GM18519 (cell line): ENCODE data around the gene STYXL1.
A peak's percentile ranks its signal among the peaks of the same experiment; 100 is the strongest.
"Not testable (repeated sequence)": the region's sequence is repeated elsewhere in the genome, so short reads cannot be mapped to it uniquely, and the experiment has no call there.

ENCODE experiments used
- ATAC-seq: cut with Tn5 transposase; IDR thresholded peaks from one replicate; pipeline ENCODE4 v1.9.1; 2021; ENCODE audit warnings: mild to moderate bottlenecking, moderate library complexity; ENCODE audit not compliant: unreplicated experiment, low FRiP score

The STYXL1 gene, protein sequence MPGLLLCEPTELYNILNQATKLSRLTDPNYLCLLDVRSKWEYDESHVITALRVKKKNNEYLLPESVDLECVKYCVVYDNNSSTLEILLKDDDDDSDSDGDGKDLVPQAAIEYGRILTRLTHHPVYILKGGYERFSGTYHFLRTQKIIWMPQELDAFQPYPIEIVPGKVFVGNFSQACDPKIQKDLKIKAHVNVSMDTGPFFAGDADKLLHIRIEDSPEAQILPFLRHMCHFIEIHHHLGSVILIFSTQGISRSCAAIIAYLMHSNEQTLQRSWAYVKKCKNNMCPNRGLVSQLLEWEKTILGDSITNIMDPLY

DNA sequence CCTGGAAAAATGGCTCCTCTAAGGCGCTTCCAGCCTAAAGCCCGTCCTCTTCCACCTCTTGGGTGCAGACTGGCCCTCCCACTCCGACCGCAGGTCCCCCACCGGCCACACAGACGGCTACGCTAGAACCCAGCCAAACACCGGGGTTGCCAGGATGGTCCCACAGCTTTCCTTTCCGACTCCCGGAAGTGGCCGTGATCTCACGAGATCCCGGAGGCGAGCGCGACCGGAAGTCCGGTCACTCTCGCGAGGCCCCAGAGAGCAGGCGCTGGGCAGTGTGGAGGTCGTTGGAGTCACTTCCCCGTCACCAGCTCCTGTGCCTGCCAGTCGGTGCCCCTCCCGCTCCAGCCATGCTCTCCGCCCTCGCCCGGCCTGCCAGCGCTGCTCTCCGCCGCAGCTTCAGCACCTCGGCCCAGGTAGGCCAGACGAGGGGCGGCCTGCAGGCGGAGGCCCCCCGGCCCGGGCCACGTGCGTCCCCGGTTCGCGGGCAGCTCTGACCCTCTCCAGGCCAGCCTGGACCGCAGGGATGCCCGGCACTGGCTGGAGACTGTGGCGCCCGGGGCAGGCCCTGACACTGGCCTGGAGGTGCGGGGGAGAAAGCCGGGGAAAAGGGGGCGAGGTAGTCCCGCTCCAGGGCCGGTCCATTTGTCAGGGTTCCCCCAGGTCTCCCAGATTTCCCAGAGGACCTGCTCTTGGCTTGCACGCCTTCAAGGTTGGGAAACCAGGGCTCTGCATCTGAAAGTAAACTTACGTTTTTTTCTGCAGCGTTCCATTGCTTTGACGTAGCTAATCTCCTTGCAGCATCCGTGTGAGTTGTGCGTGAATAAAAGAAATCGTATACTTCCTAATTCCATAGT, at the start of gene STYXL1, which contains the start of gene MDH2:
Gene STYXL1, minus strand, starts transcription at position 190 of the 857 bp plus-strand sequence. CDS start 17,477 bp downstream, outside the sequence.
Gene MDH2, plus strand, starts transcription at position 296 of the 857 bp plus-strand sequence. Its CDS starts 55 bp downstream, at position 351.
- ATAC-seq, result peak; percentile 88

DNA sequence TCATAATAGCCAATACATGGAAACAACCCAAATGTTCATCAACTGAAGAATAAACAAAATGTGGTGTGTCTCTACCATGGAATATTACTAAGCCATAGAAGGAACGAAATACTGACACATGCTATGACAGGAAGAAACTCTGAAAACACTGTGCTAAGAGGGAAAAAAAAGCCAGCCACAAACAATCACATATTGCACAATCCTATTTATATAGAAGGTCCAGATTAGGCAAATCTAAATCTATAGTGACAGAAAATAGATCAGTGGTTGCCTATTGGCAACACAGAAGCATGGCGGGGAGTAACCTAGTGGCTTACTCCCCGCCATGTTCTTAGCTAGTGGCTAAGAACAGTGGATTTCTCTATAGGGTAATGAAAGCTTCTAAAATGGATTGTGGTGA, 48.1 kb upstream of the STYXL1 start:
- ATAC-seq, result no peak

DNA sequence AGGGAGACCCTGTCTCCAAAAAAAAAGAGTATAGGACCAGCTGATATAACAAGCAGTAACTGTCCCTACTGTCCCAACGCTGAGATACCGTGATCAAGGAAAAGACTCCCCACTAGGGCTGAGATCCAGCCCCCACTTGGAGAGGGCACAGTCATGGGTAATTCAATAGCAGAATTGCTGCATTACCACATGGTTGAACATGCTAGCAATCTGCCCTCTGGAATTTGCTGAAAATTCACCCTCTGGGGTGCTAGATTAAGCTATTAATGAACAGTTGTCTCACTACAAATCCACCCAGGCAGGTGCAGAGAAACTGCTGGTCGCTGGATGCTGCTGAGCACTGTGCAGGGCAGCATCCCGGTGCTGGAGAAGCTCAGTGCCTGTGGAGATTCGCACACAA, 46.5 kb upstream of the STYXL1 start:
- not testable (repeated sequence) for ATAC-seq

DNA sequence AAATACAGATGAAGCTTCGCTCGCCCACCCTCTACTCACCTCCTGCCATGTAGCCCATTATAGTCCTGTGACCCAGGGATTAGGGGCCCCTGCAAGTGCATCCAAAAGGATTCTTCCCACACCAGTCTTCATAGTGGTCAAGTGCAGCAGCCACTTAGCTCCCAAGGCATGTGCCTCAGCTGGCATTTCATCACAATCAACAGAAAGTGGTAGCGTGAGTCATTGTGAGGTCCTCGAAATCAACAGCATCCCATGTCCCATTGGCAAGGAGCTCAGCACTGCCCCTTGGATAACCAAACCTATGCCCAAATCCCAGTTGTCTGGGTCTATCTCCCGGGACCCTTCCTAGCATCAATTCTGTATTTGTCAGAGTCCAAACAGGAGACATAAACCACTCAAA, 45.7 kb upstream of the STYXL1 start:
- ATAC-seq, result not testable (repeated sequence)

DNA sequence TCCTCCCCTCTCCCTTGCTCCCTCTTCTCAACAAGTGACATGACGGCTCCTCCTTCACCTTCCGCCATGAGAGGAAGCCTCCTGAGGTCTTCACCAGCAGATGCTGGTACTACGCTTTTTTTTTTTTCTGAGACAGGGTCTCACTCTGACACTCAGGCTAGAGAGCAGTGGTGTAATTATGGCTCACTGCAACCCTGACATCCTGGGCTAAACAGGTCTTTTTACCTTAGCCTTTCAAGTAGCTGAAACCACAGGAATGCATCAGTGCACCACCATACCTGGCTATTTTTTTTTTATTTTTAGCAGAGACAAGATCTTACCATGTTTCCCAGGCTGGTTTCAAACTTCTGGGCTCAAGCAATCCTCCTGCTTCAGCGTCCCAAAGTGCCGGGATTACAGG, 43.7 kb upstream of the STYXL1 start:
- ATAC-seq, result no peak

DNA sequence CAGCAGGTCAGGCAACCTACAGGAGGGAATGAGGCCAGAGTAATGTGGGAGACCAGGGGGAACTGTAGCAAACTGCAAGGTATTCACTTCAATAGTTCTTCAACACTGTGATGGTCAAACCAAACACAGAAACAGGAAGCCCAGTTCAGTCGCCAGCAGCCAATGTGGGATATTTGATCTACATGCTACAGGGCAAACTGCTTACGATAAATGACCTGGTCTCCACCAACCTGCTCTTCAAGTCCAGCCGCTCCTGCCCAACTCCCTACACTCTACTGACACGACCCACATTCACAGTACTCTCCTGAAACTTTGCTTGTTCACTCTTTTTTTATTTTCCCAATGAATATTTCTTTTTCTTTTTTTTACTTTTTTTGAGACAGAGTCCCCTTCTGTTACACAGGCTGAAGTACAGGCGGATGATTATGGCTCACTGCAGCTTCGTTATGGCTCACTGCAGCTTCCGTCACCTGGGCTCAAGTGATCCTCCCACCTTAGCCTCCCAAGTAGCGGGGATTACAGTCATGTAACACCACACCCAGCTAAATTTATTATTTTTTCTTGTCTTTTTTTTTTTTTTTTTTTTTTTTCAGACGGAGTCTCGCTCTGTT, 42.2 kb upstream of the STYXL1 start:
- ATAC-seq, result no peak

DNA sequence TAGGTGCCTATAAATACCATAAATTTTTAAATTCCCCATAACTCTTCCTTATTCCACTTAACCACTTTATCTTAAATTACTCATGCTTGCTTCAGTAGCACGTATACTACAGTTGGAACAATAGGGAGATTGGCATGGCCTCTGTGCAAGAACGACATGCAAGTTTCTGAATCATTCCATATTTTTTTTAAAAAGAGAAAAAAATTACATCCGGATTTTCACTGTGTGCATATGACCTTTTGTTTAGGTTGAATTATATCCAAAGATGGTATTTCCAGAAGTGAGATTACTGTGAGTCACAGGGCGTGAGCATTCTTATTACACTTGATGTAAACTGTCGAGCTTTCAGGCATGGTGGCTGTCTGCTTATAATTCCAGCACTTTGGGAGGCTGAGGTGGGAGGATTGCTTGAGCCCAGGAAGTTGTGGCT, 39.6 kb upstream of the STYXL1 start:
- not testable (repeated sequence) for ATAC-seq

DNA sequence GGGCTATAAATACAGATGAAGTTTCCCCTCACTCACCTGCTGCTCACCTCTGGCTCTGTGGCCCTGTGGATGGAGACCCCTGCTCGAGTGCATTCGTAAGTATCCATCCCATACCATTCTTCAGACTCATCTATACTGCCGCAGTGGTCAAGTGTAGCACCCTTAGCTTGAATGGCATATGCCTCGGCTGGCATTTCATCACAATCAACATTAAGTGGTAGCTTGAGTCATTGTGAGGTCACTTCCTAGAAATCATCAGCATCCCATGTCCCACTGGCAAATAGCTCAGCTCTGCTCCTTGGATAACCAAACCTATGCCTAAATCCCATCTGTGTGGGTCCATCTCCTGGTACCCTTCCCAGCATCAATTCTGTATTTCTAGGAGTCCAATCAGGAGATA, 38.3 kb upstream of the STYXL1 start:
- no peak for ATAC-seq

DNA sequence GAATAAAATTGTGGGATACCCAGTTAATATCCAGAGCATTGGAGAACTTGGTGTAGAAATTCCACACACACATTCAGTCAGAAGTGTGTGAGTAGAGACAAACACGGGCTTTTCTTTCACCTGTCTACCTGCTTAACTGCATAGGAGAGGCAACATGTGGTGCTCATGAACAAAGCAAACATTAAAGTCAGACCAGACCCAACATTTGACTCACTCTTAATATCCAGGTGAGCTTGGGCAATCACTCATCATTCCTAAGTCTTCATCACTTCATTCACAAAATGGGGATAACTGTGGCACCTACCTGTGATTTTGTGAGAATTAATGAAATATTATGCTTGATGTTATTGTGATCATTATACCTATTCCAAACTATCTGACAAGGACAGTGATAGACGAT, 36.3 kb upstream of the STYXL1 start:
- ATAC-seq, result not testable (repeated sequence)

DNA sequence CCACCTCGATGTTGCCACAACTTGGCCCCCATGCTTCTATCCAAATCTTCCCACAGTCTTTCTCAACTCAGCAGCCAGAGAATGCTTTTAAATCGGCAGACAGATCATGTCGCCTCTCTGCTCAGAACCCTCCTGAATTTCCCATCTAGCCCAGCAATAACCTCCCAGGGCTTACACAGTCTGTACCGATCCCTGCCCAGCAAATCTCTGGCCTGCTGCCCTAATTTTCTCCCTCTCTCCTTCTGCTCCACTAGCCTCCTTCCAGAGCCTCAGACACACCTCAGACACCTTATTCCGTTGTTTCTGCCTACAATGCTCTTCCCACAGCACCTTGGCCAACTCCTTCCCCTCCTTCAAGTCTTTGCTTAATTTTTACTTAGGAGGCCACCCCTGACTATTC, 32.4 kb upstream of the STYXL1 start:
- ATAC-seq, result no peak

DNA sequence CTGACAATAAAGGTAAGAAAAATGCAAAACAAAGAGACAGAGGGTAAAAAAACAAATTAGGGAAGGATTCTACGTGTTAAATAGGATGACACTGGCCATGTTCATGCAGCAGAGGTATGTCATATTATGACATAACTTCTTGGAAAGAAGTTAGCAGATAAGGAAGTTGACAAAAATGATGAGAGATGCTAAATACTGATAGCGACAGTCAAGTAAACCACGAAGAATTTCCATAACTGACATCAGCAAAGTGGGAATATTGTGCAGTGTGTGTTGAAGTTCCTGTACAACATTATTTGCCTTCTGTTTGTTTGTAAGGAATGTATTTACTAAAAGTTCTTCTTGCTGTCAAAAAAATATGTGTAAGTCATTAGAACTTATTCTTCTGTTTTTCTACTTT, 29.6 kb upstream of the STYXL1 start:
- ATAC-seq, result no peak

DNA sequence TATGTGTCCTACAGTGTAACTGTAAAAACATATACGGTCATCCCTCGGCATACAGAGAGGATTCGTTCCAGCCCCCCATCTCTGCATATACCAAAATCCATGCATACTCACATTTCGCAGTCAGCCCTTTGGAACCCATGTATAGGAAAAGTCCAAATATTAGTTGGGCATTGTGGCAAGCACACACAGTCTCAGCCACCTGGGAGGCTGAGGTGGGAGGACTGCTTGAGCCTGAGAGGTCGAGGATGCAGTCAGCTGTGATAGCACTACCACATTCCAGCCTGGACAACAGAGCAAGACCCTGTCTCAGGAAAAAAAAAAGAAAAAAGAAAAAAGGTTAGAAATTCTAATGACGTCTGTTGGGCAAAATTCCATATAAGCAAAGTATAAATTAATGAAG, 29.2 kb upstream of the STYXL1 start:
- ATAC-seq, result no peak

DNA sequence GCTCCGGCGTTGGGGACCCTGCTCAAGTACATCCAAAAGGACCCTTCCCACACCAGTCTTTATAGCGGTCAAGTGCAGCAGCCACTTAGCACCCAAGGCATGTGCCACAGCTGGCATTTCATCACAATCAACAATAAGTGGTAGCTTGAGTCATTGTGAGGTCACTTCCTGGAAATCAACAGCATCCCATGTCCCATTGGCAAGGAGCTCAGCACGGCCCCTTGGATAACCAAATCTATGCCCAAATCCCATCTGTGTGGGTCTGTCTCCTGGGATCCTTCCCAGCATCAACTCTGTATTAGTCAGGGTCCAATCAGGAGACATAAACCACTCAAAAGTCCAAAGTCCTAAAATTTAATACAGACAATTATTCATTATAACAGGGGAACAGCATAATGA, 27.2 kb upstream of the STYXL1 start:
- ATAC-seq, result no peak

DNA sequence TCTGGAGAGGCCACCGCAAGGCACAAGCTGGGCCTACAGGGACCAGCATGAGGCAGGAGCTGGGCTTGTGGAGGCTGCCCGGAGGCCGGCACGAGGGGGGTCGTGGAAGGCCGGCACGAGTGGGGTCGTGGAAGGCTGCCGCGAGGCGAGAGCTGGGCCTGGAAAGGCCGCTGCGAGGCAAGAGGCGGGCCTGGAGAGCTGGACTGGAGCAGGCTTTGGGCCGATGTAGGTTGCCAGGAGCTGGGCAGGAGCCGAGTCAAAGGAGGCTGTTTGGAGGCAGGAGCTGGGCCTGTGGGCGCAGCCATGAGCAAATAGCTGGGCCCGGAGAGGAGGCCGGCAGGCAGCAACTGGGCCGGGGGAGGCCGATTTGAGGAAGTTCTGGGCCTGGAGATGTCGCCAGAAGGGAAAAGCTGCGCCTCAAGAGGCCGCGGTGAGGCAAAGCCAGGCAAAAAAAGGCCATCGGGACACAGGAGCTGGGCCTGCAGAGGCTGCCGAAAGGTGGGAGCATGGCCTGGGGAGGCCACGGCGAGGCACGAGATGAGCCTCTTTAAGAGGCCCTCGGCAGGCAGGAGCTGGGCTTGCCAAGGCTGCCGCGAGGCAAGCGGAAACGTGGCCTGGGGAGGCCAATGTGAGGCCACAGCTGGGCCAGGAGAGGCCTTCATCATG, 26.6 kb upstream of the STYXL1 start:
- ATAC-seq, result no peak

DNA sequence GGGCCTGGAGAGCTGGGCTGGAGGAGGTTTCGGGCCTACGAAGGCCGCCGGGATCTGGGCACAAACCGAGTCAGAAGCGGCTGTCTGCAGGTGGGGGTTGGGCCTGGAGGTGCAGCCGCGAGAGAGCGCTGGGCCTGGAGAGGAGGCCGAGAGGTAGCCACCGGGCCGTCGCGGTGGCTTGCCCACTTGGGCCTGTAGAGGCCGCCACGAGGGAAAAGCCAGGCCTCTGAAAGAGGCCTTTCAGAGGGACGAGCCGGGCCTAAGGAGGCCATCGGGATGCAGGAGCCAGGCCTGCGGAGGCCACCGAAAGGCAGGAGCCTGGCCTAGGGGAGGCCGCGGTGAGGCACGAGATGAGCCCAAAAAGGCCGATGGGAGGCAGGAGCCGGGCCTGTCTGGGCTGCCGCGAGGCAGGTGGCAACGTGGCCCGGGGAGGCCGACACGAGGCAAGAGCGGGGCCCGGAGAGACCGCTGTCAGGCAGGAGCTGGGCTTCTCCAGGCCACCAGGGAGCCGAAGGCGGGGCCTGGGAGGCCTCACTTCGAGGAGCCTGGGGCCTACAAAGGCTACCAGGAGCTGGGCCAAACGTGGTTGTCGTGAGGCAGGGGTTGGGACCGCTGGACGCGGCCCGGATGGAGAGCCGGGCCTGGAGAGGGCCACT, 25.7 kb upstream of the STYXL1 start:
- no peak for ATAC-seq

DNA sequence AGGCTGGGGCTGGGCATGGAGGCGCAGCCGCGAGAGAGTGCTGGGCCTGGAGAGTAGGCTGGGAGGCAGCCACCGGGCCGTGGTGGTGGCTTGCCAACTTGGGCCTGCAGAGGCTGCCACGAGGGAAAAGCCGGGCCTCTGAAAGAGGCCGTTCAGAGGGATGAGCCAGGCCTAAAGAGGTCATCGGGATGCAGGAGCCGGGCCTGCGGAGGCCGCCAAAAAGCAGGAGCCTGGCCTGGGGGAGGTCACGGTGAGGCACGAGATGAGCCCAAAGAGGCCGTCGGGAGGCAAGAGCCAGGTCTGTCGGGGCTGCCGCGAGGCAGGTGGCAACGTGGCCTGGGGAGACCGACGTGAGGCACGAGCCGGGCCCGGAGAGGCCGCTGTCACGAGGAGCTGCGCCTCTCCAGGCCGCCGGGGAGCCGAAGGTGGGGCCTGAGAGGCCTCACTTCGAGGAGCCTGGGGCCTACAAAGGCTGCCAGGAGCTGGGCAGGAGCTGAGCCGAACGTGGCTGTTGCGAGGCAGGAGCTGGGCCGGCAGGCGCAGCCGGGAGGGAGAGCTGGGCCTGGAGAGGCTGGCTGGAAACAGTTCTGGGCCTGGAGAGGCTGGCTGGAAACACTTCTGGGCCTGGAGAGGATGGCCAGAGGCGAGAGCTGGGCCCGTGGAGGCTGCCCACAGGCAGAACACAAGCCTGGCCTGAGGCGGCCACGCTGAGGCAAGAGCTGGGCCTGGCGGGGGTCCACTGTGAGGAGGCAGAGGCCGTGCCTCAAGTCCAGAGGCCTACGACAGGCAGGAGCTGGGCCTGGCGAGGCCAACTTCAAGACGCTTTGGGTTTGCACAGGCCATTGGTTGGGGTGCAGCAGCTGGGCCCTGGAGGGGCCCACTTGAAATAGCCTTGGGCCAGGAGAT, 24.7 kb upstream of the STYXL1 start:
- no peak for ATAC-seq

DNA sequence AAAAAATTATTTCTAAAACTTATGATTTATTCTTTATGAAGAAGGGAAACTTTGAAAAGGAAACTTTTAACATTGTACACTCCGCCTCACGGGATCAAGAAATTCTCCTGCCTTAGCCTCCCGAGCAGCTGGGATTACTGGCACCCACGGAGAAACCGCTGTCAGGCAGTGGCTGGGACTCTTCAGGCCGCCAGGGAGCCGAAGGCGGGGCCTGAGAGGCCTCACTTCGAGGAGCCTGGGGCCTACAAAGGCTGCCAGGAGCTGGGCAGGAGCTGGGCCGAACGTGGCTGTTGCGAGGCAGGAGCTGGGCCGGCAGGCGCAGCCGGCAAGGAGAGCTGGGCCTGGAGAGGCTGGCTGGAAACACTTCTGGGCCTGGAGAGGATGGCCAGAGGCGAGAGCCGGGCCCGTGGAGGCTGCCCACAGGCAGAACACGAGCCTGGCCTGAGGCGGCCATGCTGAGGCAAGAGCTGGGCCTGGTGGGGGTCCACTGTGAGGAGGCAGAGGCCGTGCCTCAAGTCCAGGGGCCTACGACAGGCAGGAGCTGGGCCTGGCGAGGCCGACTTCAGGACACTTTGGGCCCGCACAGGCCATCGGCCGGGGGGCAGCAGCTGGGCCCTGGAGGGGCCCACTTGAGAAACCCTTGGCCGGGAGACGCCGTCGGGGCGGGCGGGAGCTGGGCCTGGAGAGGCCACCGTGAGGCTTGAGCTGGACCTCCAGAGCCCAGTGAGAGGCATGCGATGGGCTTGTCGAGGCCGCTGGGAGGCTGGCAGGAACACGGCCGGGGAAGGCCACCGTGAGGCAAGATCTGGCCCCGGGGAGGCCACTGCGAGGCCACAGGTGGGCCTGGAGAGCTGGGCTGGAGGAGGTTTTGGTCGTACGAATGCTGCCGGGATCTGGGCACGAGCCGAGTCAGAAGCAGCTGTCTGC, 23.8 kb upstream of the STYXL1 start:
- ATAC-seq, result no peak

DNA sequence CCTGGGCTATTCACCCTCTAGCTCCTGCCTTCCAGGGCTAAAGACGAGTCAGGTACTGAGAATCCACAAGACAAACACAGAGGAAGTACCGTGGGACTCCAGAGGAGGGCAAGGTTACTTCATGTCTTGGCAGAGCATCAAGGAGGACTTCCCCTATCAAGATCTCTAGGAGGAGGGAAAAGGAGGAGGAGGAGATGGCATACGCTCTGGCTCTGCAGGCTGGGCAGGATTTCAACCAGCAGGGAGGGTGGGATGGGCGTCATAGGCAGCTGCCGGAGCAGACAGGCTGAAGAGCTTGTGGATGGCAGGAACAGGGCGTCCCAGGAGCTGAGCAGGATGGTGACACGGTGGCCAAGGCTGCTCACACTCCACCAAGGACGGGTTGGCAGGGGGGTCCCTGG, 21.4 kb upstream of the STYXL1 start:
- ATAC-seq, result no peak
